Neutrophil (primary cell): ENCODE data around the gene ZBTB8OS.
A peak's percentile ranks its signal among the peaks of the same experiment; 100 is the strongest.

Source experiments
- H3K27ac ChIP-seq: fragments of 200-600 bp; sonication (generic); 2 replicates; pipeline ENCODE4 v1.5.1; 2016; ENCODE audit warnings: mild to moderate bottlenecking, moderate library complexity
- H3K27me3 ChIP-seq: fragments of 200-600 bp; sonication (generic); 2 replicates; pipeline ENCODE4 v1.6.0; 2016; ENCODE audit warnings: mild to moderate bottlenecking
- H3K36me3 ChIP-seq: fragments of 200-600 bp; sonication (generic); 2 replicates; pipeline ENCODE4 v1.5.1; 2017
- H3K4me1 ChIP-seq, 2 experiments: fragments of 200-600 bp in 1 of 2; sonication (generic) in 1 of 2; 1 replicate in 1 of 2; 2 replicates in 1 of 2; pipeline versions ENCODE4 v1.5.1 to v1.6.1; 2013 to 2016; ENCODE audit warnings: low read depth in 1 of 2, low read length in 1 of 2, mild to moderate bottlenecking in 1 of 2, moderate library complexity in 1 of 2; ENCODE audit not compliant: control insufficient read depth in 1 of 2, insufficient read depth in 1 of 2
- H3K4me3 ChIP-seq, 2 experiments: fragments of 200-600 bp in 1 of 2; sonication (generic) in 1 of 2; 1 replicate in 1 of 2; 2 replicates in 1 of 2; pipeline ENCODE4 v1.5.1; 2013 to 2016; ENCODE audit warnings: low read depth in 1 of 2, low read length in 1 of 2, mild to moderate bottlenecking in 1 of 2, moderate library complexity in 1 of 2
- H3K9me3 ChIP-seq: fragments of 200-600 bp; sonication (generic); 2 replicates; pipeline ENCODE4 v1.5.1; 2016
- CTCF ChIP-seq: fragments of 200-600 bp; sonication (generic); IDR thresholded peaks from 2 replicates; pipeline ENCODE4 v1.5.1; 2016; ENCODE audit warnings: antibody characterized with exemption

ZBTB8OS gene

GRCh38 chr1:32611859-32612188 is 38.5 kb downstream of the ZBTB8OS start:
- H3K27ac ChIP-seq: no peak overlapping the region
- H3K4me1 ChIP-seq: peaks cover 7 to 9% of the 10 kb centered on the region in 2 experiments
- H3K4me3 ChIP-seq: peak overlapping the region; percentile 47 to 54
- H3K27me3 ChIP-seq: peaks cover 16% of the 10 kb centered on the region
- no peaks in the 10 kb centered on the region for H3K9me3 ChIP-seq
- TF ChIP-seq CTCF: no peak
- no peaks in the 10 kb centered on the region for H3K36me3 ChIP-seq

- Histone ChIP-seq H3K4me3 (no peak overlapping the region), H3K27ac (no peak overlapping the region), H3K9me3 (no peaks in the 10 kb centered on the region), H3K36me3 (no peaks in the 10 kb centered on the region), H3K27me3 (peaks cover 16% of the 10 kb centered on the region), H3K4me1 (peaks cover 7 to 9% of the 10 kb centered on the region in 2 experiments)
- no peak for TF ChIP-seq CTCF
Measured at GRCh38 chr1:32609180-32609579, 41.2 kb downstream of the ZBTB8OS start.

GRCh38 chr1:32606565-32607371 is 43.6 kb downstream of the ZBTB8OS start:
- Histone ChIP-seq H3K9me3 (no peaks in the 10 kb centered on the region), H3K27ac (no peak overlapping the region), H3K36me3 (no peaks in the 10 kb centered on the region), H3K4me1 (peaks cover 0 to under 1% of the 10 kb centered on the region in 2 experiments), H3K27me3 (peaks cover 2% of the 10 kb centered on the region), H3K4me3 (no peak overlapping the region)
- TF ChIP-seq CTCF: no peak

GRCh38 chr1:32605711-32606424 is 44.5 kb downstream of the ZBTB8OS start:
- no peaks in the 10 kb centered on the region for H3K4me1 ChIP-seq
- H3K36me3 ChIP-seq: no peaks in the 10 kb centered on the region
- H3K27ac ChIP-seq: no peak overlapping the region
- no peaks in the 10 kb centered on the region for H3K27me3 ChIP-seq
- no peak overlapping the region for H3K4me3 ChIP-seq
- H3K9me3 ChIP-seq: no peaks in the 10 kb centered on the region
- TF ChIP-seq CTCF: no peak

- Histone ChIP-seq H3K4me1 (no peaks in the 10 kb centered on the region), H3K36me3 (no peaks in the 10 kb centered on the region), H3K27me3 (no peaks in the 10 kb centered on the region), H3K9me3 (no peaks in the 10 kb centered on the region), H3K4me3 (no peak overlapping the region), H3K27ac (no peak overlapping the region)
- no peak for TF ChIP-seq CTCF
Measured at GRCh38 chr1:32600034-32600433, 50.3 kb downstream of the ZBTB8OS start.
